A549 treated with DMSO at 1 μM for 4 hours (cell line): ENCODE measurements around the gene SLX1B. TPM values are rescaled to one million over a fixed set of nuclear protein-coding genes. Genes with fewer than 3 reads are reported as not detected.

ENCODE experiments used
- total RNA-seq: library from RNA; stranded (reverse); fragments of 200-300 nt; extraction: Qiagen RNA extraction; gene quantifications from 5 replicates; pipeline ENCODE4 v1.2.3, GENCODE V29; 2022; ENCODE audit warnings: low read depth

The SLX1B gene
- total RNA-seq = 78.6 to 94.1 TPM (median 81.2 TPM) in 5 replicates

DNA sequence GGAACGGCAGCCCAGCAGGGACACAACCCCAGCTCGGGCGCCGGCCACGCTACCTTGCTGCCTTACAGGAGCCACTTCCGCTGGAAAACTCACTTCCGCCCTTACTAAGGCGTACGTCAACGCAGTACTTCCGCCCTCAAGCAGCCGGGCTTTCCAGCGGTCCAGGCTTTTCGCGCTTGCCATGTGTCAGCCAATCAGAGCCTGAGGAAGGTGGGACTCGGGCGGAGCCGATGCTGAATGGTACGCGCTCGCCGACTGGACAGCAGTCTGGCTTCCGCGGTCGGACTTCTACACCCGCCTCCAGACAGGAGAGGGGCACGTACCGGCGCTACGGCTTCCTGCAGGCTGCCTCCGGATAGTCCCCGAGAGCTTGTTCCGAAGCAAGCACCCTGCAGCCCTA lies at the start of gene SLX1B, which contains the start of gene BOLA2:
TSS of gene SLX1B (plus strand) at position 265 of the 400 bp plus-strand sequence.
TSS of gene BOLA2 (minus strand) at position 83 of the 400 bp plus-strand sequence. CDS start 98 bp downstream, outside the sequence.

DNA sequence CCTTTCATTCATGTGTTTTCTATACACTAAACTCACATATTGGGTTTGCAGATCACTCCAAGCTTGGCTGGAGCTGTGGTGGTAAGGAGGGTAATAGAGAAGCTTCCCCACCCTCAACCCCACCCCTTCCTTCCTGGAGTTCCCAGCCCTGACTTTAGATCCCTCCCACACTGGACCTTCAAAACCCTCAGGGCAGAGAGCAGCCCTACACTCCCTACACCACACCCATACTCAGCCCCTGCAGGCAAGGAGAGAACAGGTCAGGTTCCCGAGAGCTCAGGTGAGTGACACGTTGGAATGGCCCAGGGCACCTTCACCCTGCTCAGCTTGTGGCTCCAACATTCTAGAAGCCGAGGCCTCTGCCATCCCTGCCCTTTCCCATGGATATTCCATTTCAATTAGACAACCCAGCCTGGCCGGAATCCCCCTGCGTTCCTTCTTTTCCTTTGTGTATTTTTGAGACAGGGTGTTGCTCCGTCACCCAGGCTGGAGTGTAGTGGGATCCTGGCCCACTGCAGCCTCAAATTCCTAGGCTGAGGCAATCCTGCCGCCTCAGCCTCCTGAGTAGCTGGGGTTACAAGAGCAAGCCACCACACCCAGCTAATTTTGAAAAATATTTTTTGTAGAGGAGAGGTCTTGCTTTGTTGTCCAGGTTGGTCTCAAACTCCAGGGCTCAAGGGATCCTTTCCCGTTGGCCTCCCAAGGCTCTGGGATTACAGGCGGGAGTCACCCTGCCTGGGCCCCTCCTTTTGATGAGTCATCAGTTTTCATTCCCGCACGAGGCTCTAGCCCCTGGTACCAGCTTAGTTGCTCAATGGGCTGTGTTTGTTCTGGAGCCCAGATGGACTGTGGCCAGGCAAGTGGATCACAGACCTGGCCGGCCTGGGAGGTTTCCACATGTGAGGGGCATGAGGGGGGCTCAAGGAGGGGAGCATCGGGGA lies 5.6 kb downstream of the SLX1B start, which contains the start of gene SULT1A4:
TSS of gene SULT1A4 (plus strand) at position 208 of the 941 bp plus-strand sequence. CDS start 1,473 bp downstream, outside the sequence.

DNA sequence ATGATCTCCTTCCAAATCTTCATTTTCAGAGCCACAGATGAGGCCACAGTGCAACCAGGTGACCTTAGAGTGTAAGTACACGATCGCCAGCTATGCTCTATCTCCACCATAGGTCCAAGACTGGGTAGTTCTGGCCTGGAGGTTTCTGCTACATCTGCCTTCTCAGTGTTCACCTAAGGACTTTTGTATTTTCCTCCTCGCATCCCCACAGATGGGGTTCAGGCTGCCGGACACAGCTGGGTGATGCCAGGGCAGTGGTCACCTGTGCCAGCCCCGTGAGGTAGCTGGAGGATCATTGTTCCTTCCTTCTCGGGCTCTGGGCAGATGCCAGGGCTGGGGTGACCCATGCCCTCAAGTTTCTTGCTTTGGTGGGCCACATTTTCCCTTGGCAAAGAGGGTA lies 52.0 kb downstream of the SLX1B start, which contains the start of gene NPIPB12:
TSS of gene NPIPB12 (minus strand) at position 101 of the 400 bp plus-strand sequence.

Other genes with a start within 250 kb of the SLX1B start
- 0.99 to 2.4 TPM (median 1.8 TPM) in 5 replicates for gene NPIPB11, start 47.8 kb upstream of the SLX1B start, total RNA-seq
- 23.7 to 32.8 TPM (median 27.4 TPM) in 5 replicates for gene BOLA2, start 182 bp upstream of the SLX1B start, total RNA-seq
- gene SULT1A4, start 5.4 kb downstream of the SLX1B start, total RNA-seq = 33.6 to 40.4 TPM (median 34.5 TPM) in 5 replicates
- 26.9 to 44.4 TPM (median 33.2 TPM) in 5 replicates for gene NPIPB12, start 51.9 kb downstream of the SLX1B start, total RNA-seq
- gene SPN, start 208.7 kb downstream of the SLX1B start, total RNA-seq = 0.03 TPM in 2 of 5 replicates, not detected in the others
- 0.59 to 1.4 TPM (median 0.83 TPM) in 5 replicates for gene QPRT, start 224.6 kb downstream of the SLX1B start, total RNA-seq